Measurements from ENCODE around the gene PELI2.

Gene PELI2

GRCh38 chr14:56115334-56115870 is 2.8 kb upstream of the PELI2 start:
- no peak for DNase-seq
- Mint-ChIP-seq H3K4me1 (peaks cover 26% of the 10 kb centered on the region), H3K27ac (no peak overlapping the region), H3K9me3 (peaks cover 7% of the 10 kb centered on the region), H3K4me3 (no peak overlapping the region), H3K27me3 (ENCODE audit: low read depth, poor library complexity) (peaks cover 5% of the 10 kb centered on the region), H3K36me3 (ENCODE audit: low read depth) (no peaks in the 10 kb centered on the region)
- TF ChIP-seq, protein P1, sequence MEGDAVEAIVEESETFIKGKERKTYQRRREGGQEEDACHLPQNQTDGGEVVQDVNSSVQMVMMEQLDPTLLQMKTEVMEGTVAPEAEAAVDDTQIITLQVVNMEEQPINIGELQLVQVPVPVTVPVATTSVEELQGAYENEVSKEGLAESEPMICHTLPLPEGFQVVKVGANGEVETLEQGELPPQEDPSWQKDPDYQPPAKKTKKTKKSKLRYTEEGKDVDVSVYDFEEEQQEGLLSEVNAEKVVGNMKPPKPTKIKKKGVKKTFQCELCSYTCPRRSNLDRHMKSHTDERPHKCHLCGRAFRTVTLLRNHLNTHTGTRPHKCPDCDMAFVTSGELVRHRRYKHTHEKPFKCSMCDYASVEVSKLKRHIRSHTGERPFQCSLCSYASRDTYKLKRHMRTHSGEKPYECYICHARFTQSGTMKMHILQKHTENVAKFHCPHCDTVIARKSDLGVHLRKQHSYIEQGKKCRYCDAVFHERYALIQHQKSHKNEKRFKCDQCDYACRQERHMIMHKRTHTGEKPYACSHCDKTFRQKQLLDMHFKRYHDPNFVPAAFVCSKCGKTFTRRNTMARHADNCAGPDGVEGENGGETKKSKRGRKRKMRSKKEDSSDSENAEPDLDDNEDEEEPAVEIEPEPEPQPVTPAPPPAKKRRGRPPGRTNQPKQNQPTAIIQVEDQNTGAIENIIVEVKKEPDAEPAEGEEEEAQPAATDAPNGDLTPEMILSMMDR (IDR thresholded peaks at IDR 0.05): no peak

- DNase-seq: no peak
- peaks cover 34% of the 10 kb centered on the region for H3K4me1 Mint-ChIP-seq
- no peaks in the 10 kb centered on the region for H3K36me3 Mint-ChIP-seq (ENCODE audit: low read depth)
- H3K27me3 Mint-ChIP-seq (ENCODE audit: low read depth, poor library complexity): peaks cover 11% of the 10 kb centered on the region
- TF ChIP-seq, protein P1 (IDR thresholded peaks at IDR 0.05): no peak
- H3K27ac Mint-ChIP-seq: no peak overlapping the region
- peak overlapping the region; percentile 38 for H3K4me3 Mint-ChIP-seq
- H3K9me3 Mint-ChIP-seq: peaks cover 4% of the 10 kb centered on the region
These were observed 2.0 kb upstream of the PELI2 start for GRCh38 chr14:56115976-56116893.

DNA sequence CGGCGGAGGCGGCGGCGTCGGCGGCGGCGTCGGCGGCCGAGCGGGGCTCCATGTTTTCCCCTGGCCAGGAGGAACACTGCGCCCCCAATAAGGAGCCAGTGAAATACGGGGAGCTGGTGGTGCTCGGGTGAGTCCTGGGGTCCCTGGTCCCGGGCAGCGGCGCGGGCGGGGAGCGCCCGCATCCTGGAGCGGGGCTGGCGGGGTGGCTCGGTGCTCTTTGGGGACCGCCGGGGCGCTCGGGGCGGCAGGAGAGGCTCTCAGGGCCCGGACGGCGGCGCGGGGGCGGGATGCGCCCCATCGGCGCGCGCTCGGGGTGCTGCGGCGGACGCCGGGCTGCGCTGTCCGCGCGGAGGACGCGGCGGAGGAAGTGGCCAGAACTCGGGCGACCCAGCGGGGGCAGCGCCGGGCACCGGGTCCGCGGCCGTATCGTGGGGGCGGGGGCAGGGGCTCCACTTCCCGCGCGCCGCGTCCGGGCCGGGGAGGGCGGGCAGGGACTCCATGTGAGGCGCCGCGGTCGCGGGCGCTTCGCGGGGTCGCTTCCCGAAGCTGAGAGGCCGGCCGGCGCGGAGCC is 485 bp downstream of the PELI2 start:
- TF ChIP-seq, protein P1 (IDR thresholded peaks at IDR 0.05): no peak
- Mint-ChIP-seq H3K27me3 (ENCODE audit: low read depth, poor library complexity) (peaks cover 7% of the 10 kb centered on the region), H3K36me3 (ENCODE audit: low read depth) (no peaks in the 10 kb centered on the region), H3K9me3 (no peaks in the 10 kb centered on the region), H3K4me1 (peaks cover 54% of the 10 kb centered on the region), H3K27ac (no peak overlapping the region), H3K4me3 (peak overlapping the region; percentile 23)
- peak; percentile 62 for DNase-seq

DNA sequence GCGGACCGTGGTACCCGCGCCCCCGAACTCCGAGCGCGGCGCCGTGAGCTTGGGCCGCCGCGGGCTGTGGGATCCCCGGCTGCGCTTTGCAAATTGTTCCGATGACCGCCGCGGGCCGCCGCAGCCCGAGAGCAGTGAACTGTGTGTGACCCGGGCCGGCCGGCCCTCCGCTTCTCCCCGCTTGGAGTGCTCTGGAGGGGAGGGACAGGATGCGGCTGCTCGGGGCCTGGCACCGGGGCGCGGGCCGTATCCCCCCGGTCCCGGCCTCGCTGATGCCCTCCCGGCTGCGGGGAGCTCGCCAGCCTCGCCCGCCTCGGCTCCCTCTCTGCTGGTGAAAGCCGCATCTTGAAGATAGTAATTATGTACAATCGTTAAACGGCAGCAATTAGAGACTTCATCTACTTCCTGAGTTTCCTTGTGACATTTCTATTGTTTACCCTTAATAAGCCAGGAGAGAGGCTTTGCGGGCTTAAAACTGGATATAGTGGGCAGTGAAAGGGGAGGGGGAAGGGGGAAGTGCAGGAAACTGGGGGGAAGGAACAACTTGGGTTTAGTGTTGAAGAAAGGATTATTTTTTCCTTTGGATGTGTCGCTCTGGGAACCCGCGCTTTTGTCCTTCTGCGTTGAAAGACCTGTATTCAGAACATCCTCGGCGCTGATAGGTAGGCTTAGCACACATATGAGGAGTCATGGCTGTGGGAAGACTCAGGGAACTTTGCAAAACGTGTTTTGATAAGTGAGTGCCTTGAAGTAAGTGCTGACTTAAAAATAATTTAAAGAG is 1.2 kb downstream of the PELI2 start:
- peak overlapping the region; percentile 81 for H3K27ac Mint-ChIP-seq
- H3K27me3 Mint-ChIP-seq (ENCODE audit: low read depth, poor library complexity): peaks cover 7% of the 10 kb centered on the region
- H3K4me3 Mint-ChIP-seq: peak overlapping the region; percentile 93
- DNase-seq: peak; percentile 69
- H3K9me3 Mint-ChIP-seq: no peaks in the 10 kb centered on the region
- peaks cover 61% of the 10 kb centered on the region for H3K4me1 Mint-ChIP-seq
- H3K36me3 Mint-ChIP-seq (ENCODE audit: low read depth): no peaks in the 10 kb centered on the region
- TF ChIP-seq, protein P1 (IDR thresholded peaks at IDR 0.05): no peak

- H3K27me3 Mint-ChIP-seq (ENCODE audit: low read depth, poor library complexity): peaks cover 7% of the 10 kb centered on the region
- no peak overlapping the region for H3K27ac Mint-ChIP-seq
- TF ChIP-seq, protein P1 (IDR thresholded peaks at IDR 0.05): no peak
- H3K4me3 Mint-ChIP-seq: peak overlapping the region; percentile 93
- no peaks in the 10 kb centered on the region for H3K9me3 Mint-ChIP-seq
- H3K36me3 Mint-ChIP-seq (ENCODE audit: low read depth): no peaks in the 10 kb centered on the region
- H3K4me1 Mint-ChIP-seq: peaks cover 68% of the 10 kb centered on the region
- DNase-seq: no peak
These were observed 2.0 kb downstream of the PELI2 start for GRCh38 chr14:56120091-56120691.
